GM12872 (cell line): Measurements from ENCODE around the gene ZC3H7B.

Source experiments
- CTCF ChIP-seq: IDR thresholded peaks from 3 replicates; pipeline ENCODE4 v1.5.1; 2011; ENCODE audit warnings: low read depth, mild to moderate bottlenecking, low read length, moderate library complexity; ENCODE audit not compliant: insufficient read depth

The ZC3H7B gene

DNA sequence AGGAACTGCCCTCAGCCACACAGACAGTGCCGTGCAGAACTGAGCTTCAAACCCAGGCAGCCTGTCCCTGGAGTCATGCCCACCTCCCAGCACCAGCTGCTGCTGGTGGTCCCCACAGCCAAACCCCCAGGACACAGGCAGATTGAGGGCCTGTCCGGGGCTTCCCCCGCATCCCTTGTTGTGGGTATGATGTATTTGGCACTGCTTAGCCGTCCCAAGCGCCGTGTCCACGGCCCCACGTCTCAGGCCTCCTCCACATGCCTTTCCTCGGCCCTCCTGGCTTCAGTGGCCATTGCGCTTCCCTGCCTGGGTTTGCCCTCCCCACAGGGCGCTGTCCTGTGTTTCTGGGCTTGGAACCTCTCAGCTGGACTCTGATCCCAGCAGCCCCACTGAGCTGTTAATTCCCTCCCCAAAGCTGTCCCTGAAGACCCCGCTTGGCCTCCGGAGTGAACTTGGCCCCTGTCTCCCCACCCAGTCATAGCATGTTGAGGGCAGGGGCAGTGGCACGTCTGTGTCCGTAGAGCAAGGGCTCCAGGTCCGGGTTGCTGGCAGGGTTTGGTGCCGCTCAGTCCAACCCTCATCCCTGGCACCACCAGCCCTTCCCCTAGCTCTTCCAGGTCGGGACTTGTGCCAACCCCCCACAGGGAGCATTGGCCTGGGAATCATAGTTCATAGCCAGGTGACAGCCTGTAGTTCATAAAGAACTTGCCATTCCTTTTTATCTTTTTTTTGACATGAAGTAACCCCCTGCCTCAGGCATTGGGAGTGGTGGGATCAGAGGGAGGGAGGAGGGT lies 45.9 kb downstream of the ZC3H7B start:
- no peak for TF ChIP-seq CTCF

DNA sequence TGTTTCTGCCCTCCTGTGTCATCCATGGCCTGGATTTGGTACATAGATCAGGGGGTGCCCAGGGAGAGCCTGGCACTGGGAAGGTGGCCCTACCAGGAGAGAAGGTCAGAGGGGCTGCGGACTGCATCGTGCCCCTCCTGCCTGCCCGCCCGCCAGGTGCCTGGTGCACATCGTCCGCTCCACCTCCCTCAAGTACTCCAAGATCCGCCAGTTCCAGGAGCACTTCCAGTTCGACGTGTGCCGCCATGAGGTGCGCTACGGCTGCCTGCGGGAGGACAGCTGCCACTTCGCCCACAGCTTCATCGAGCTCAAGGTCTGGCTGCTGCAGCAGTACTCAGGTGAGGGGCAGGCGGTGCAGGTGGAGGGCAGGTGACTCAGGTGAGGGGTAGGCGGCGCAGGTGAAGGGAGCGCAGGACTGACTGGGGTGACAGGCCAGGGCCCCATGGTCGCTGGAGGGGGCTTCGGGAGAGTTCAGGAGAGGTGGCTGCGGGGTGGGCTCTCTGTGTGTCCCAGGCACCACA lies 47.7 kb downstream of the ZC3H7B start:
- no peak for TF ChIP-seq CTCF

DNA sequence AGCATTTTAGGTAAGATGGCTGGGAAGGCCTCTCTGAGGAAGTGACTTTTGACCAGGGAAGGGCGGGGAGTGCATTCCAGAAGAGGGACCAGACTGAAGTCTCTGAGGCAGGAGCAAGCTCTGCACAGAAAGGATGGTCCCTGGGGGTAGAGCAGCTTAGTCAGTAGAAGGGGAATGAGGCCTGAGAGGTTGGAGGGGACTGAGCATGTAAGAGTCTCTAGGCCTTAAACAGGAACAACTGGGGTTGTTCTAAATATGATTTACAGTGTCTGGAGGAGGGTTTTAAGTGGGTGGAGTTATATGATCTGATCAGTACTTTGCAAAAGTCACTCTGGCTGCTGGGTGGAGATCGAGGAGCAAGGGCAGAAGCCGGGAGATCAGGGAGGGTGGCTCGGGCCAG lies 48.8 kb downstream of the ZC3H7B start:
- no peak for TF ChIP-seq CTCF

DNA sequence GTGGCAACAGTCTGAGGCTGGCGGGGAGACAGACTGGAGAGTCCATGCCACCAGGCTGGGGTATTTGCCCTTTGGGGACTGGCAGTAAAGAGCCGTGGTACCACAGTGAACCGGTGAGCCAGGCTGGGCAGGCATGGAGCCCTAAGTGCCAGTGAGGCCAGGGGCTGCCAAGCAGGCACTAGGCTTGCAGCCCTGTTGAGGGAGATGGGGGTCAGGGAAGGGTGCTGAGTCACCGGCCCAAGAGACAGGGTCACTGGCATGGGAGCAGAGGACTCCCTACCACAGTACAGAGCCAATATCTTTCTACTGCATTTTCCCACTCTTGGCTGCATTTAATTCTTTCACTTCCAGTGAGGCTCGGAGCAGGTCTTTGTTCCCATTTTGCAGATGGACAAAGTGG lies 49.7 kb downstream of the ZC3H7B start:
- TF ChIP-seq CTCF: no peak

- no peak for TF ChIP-seq CTCF
Measured at GRCh38 chr22:41352058-41352457, 50.7 kb downstream of the ZC3H7B start.

GRCh38 chr22:41353862-41354575 lies 52.7 kb downstream of the ZC3H7B start:
- no peak for TF ChIP-seq CTCF

DNA sequence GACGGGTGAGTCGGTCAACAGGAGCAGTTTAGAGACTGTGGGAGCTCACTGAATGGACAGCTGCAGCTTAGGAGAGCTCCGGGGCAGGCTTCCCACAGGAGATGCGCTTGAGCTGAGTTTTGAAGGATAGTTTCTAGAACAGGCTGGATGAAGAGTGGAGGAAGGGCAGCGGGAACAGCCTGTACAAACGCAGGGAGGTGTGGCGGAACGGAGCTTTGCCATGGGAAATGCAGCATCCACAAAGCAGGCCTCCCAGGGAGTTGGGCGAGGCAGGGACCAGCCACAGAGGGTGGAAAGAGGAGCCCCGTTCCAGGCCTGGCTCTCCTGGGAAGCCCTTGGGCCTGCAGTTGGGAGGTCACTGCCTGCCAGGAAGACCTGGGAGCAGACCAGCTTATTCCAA lies 53.7 kb downstream of the ZC3H7B start:
- no peak for TF ChIP-seq CTCF
